Mesenchymal stem cell (in vitro differentiated cells and primary cell): ENCODE data around the gene C2CD4C. TPM values are rescaled to one million over a fixed set of nuclear protein-coding genes. Genes with fewer than 3 reads are reported as not detected.
"Not testable (repeated sequence)": the region's sequence is repeated elsewhere in the genome, so short reads cannot be mapped to it uniquely, and the experiment has no call there.

ENCODE experiments used
- DNase-seq: peaks from one replicate; pipeline ENCODE4 v3.0.0-alpha.2; 2013
- H2AFZ ChIP-seq: one replicate; pipeline ENCODE4 v1.6.1; 2013; ENCODE audit warnings: low read depth, mild to moderate bottlenecking, control low read depth, inconsistent platforms, low read length, moderate library complexity
- H2AK5ac ChIP-seq: 2 replicates; pipeline ENCODE4 v1.6.1; 2013; ENCODE audit warnings: low read length, moderate library complexity, mild to moderate bottlenecking, inconsistent platforms; ENCODE audit not compliant: severe bottlenecking
- H2BK120ac ChIP-seq: one replicate; pipeline ENCODE4 v1.6.1; 2013; ENCODE audit warnings: low read depth, mild to moderate bottlenecking, inconsistent platforms, low read length, moderate library complexity
- H2BK12ac ChIP-seq, 2 experiments: one replicate each; pipeline ENCODE4 v1.6.1; 2013; ENCODE audit warnings: inconsistent platforms in 2 of 2, low read length in 2 of 2, mild to moderate bottlenecking in 2 of 2, moderate library complexity in 2 of 2, control low read depth in 1 of 2
- H2BK15ac ChIP-seq: one replicate; pipeline ENCODE4 v1.6.1; 2013; ENCODE audit warnings: mild to moderate bottlenecking, low read depth, inconsistent platforms; ENCODE audit not compliant: poor library complexity, severe bottlenecking
- H2BK5ac ChIP-seq: 2 replicates; pipeline ENCODE4 v1.6.1; 2013; ENCODE audit warnings: low read depth, mild to moderate bottlenecking, low read length, control low read depth, inconsistent platforms; ENCODE audit not compliant: poor library complexity, severe bottlenecking
- H3K14ac ChIP-seq, 2 experiments: one replicate each; pipeline ENCODE4 v1.6.1; 2013; ENCODE audit warnings: inconsistent platforms in 2 of 2, low read length in 2 of 2, control low read depth in 1 of 2, mild to moderate bottlenecking in 1 of 2, moderate library complexity in 1 of 2
- H3K18ac ChIP-seq, 2 experiments: one replicate each; pipeline ENCODE4 v1.6.1; 2013; ENCODE audit warnings: inconsistent platforms in 2 of 2, low read length in 2 of 2, control low read depth in 1 of 2, low read depth in 1 of 2, mild to moderate bottlenecking in 1 of 2
- H3K23ac ChIP-seq, 2 experiments: one replicate each; pipeline ENCODE4 v1.6.1; 2013; ENCODE audit warnings: inconsistent platforms in 2 of 2, low read length in 2 of 2, mild to moderate bottlenecking in 2 of 2, moderate library complexity in 2 of 2, control low read depth in 1 of 2
- H3K27ac ChIP-seq: 2 replicates; pipeline ENCODE4 v1.5.1; 2013; ENCODE audit warnings: mild to moderate bottlenecking, moderate library complexity, low read length, control low read depth, inconsistent platforms; ENCODE audit not compliant: poor library complexity, severe bottlenecking
- H3K27me3 ChIP-seq, 2 experiments: 2 replicates each; pipeline versions ENCODE4 v1.6.1 to v1.7.0; 2013; ENCODE audit warnings: low read length in 2 of 2, mild to moderate bottlenecking in 2 of 2, moderate library complexity in 2 of 2, control low read depth in 1 of 2, inconsistent platforms in 1 of 2; ENCODE audit not compliant: control insufficient read depth in 1 of 2, insufficient read depth in 1 of 2
- H3K36me3 ChIP-seq, 2 experiments: 2 replicates each; pipeline versions ENCODE4 v1.6.1 to v1.7.0; 2013; ENCODE audit warnings: low read length in 2 of 2, control low read depth in 1 of 2, inconsistent platforms in 1 of 2, low read depth in 1 of 2, mild to moderate bottlenecking in 1 of 2; ENCODE audit not compliant: insufficient read depth in 2 of 2, control insufficient read depth in 1 of 2
- H3K4ac ChIP-seq, 2 experiments: one replicate each; pipeline ENCODE4 v1.6.1; 2013; ENCODE audit warnings: inconsistent platforms in 2 of 2, low read length in 2 of 2, mild to moderate bottlenecking in 2 of 2, moderate library complexity in 2 of 2, control low read depth in 1 of 2, low read depth in 1 of 2
- H3K4me1 ChIP-seq: 2 replicates; pipeline ENCODE4 v1.6.1; 2013; ENCODE audit warnings: low read depth, low read length, control low read depth; ENCODE audit not compliant: control insufficient read depth, insufficient read depth
- H3K4me2 ChIP-seq: 2 replicates; pipeline ENCODE4 v1.6.1; 2013; ENCODE audit warnings: low read length, mild to moderate bottlenecking, inconsistent platforms; ENCODE audit not compliant: poor library complexity, severe bottlenecking
- H3K4me3 ChIP-seq, 2 experiments: 2 replicates each; pipeline versions ENCODE4 v1.5.1 to v1.7.0; 2013; ENCODE audit warnings: low read length in 2 of 2, mild to moderate bottlenecking in 2 of 2, control low read depth in 1 of 2, low read depth in 1 of 2; ENCODE audit not compliant: insufficient read depth in 1 of 2
- H3K79me1 ChIP-seq: replicated peaks from 2 replicates; pipeline ENCODE4 v1.6.1; 2013; ENCODE audit warnings: mild to moderate bottlenecking, control low read depth, low read length, inconsistent platforms; ENCODE audit not compliant: poor library complexity, severe bottlenecking
- H3K9ac ChIP-seq: 2 replicates; pipeline ENCODE4 v1.7.0; 2013; ENCODE audit warnings: mild to moderate bottlenecking, low read length, moderate library complexity
- H3K9me3 ChIP-seq: 2 replicates; pipeline ENCODE4 v1.7.0; 2013; ENCODE audit warnings: mild to moderate bottlenecking, low read length; ENCODE audit not compliant: control insufficient read depth
- H4K8ac ChIP-seq: one replicate; pipeline ENCODE4 v1.6.1; 2013; ENCODE audit warnings: inconsistent platforms, mild to moderate bottlenecking, low read length, moderate library complexity
- H4K91ac ChIP-seq: one replicate; pipeline ENCODE4 v1.6.1; 2013; ENCODE audit warnings: mild to moderate bottlenecking, low read length, inconsistent platforms
- WGBS: methylation state at CpG from one replicate; pipeline ENCODE4 v1.1.7; 2013; ENCODE audit warnings: mixed read lengths; 5-methylcytosine and 5-hydroxymethylcytosine counted together
- small RNA-seq: library from polyadenylated mRNA; stranded (forward); fragments of <200 nt; extraction: miRNeasy Mini kit (QIAGEN cat#:217004); gene quantifications from one replicate; pipeline ENCODE3, GENCODE V24; 2013; ENCODE audit warnings: low read depth

The C2CD4C gene

GRCh38 chr19:362154-362553 lies 46.8 kb downstream of the C2CD4C start:
- Histone ChIP-seq H2BK15ac (no peak overlapping the region), H3K27me3 (peaks cover 24 to 42% of the 10 kb centered on the region in 2 experiments), H4K8ac (no peak overlapping the region), H3K27ac (no peak overlapping the region), H3K18ac (no peak overlapping the region), H3K4me2 (no peak overlapping the region), H2AFZ (no peak overlapping the region), H4K91ac (no peak overlapping the region), H3K4ac (no peak overlapping the region), H2BK120ac (no peak overlapping the region), H3K9me3 (no peaks in the 10 kb centered on the region), H3K9ac (no peak overlapping the region), H2BK5ac (no peak overlapping the region), H2AK5ac (no peak overlapping the region), H2BK12ac (no peak overlapping the region), H3K36me3 (no peaks in the 10 kb centered on the region), H3K4me3 (no peak overlapping the region), H3K79me1 (no peaks in the 10 kb centered on the region), H3K23ac (no peak overlapping the region), H3K4me1 (no peaks in the 10 kb centered on the region), H3K14ac (no peak overlapping the region)
- no peak for DNase-seq
- 96% methylated on average over 11 of the region's 11 CpGs for WGBS

- Histone ChIP-seq H3K27me3 (peaks cover 3 to 18% of the 10 kb centered on the region in 2 experiments), H3K14ac (no peak overlapping the region), H3K27ac (no peak overlapping the region), H3K9ac (no peak overlapping the region), H2BK120ac (no peak overlapping the region), H2AK5ac (no peak overlapping the region), H2AFZ (no peak overlapping the region), H3K4me1 (no peaks in the 10 kb centered on the region), H2BK15ac (no peak overlapping the region), H2BK5ac (no peak overlapping the region), H4K8ac (no peak overlapping the region), H3K4ac (no peak overlapping the region), H4K91ac (no peak overlapping the region), H3K4me2 (no peak overlapping the region), H3K23ac (no peak overlapping the region), H3K9me3 (no peaks in the 10 kb centered on the region), H3K36me3 (no peaks in the 10 kb centered on the region), H2BK12ac (no peak overlapping the region), H3K18ac (no peak overlapping the region), H3K79me1 (no peaks in the 10 kb centered on the region), H3K4me3 (no peak overlapping the region)
- 80% methylated on average over 2 of the region's 2 CpGs for WGBS
- no peak for DNase-seq
These were observed 49.4 kb downstream of the C2CD4C start for GRCh38 chr19:359653-359925.

- H2BK120ac ChIP-seq, H2BK5ac ChIP-seq, H2BK12ac ChIP-seq, H2BK15ac ChIP-seq, H2AK5ac ChIP-seq, H3K4me1 ChIP-seq, H3K4ac ChIP-seq, H3K9ac ChIP-seq, H3K4me3 ChIP-seq, H2AFZ ChIP-seq, H3K4me2 ChIP-seq, H3K27ac ChIP-seq, H3K18ac ChIP-seq, H3K23ac ChIP-seq, H3K79me1 ChIP-seq, H4K8ac ChIP-seq, H4K91ac ChIP-seq, DNase-seq, H3K14ac ChIP-seq, H3K36me3 ChIP-seq: not testable (repeated sequence)
- WGBS: 90% methylated on average over 13 of the region's 15 CpGs
- peaks cover 0 to 14% of the 10 kb centered on the region in 2 experiments for H3K27me3 ChIP-seq
- H3K9me3 ChIP-seq: peaks cover 17% of the 10 kb centered on the region
These were observed 53.4 kb downstream of the C2CD4C start for GRCh38 chr19:355536-355935.

Small RNA genes lying within 50 kb of the gene (small RNA-seq; reads per million reads assigned to genes)
- not detected for gene RNA5SP462
